Activated CD8-positive, alpha-beta memory T cell treated with anti-CD3 and anti-CD28 coated beads for 48 hours (primary cell): ENCODE results near the gene ZBP1.
A peak's percentile ranks its signal among the peaks of the same experiment; 100 is the strongest.

Experiments used
- DNase-seq, 3 experiments: peaks; one replicate each; pipeline ENCODE4 v3.0.0-alpha.2; 2020; ENCODE audit warnings: low read depth in 2 of 3, low spot score in 2 of 3

ZBP1 gene

DNA sequence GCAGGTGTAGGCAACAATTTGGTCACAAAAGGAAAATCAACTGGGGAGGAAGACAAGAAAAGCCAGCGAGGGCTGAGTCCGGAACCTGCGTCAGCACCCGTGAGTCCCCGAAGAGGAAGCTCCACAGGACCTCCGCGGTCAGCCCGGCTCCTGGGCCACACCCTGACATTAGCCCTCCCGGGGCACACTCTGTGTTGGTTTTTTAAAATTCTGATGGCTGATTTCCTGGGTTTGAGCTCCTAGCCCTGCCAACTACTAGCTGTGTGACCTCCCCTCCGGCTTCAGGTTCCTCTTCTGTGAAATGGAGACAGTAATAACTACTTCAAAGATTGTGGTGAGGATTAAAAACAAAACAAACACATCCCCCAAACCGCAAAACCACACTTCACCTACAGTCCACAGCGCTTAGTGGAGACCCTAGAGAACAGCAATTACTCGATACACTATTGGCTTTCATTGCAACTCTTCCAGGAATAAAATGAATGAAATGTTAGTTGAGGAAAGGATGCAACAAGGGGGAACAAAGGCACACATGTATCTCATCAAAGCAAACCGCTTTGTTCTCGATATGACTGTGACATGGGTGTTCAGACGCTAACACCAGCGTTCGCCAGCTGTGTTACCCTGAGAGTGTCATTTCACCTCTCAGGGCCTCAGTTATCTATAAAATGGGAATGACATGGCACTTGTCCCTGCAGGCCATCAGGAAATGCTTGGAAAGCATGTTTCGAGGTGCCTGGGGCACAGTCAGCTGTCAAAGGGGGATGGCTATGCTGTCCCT, 985 bp downstream of the ZBP1 start:
- DNase-seq: peak in 1 of 3 experiments; percentile 55

GRCh38 chr20:57618764-57619050, 1.5 kb downstream of the ZBP1 start:
- no peak for DNase-seq

DNA sequence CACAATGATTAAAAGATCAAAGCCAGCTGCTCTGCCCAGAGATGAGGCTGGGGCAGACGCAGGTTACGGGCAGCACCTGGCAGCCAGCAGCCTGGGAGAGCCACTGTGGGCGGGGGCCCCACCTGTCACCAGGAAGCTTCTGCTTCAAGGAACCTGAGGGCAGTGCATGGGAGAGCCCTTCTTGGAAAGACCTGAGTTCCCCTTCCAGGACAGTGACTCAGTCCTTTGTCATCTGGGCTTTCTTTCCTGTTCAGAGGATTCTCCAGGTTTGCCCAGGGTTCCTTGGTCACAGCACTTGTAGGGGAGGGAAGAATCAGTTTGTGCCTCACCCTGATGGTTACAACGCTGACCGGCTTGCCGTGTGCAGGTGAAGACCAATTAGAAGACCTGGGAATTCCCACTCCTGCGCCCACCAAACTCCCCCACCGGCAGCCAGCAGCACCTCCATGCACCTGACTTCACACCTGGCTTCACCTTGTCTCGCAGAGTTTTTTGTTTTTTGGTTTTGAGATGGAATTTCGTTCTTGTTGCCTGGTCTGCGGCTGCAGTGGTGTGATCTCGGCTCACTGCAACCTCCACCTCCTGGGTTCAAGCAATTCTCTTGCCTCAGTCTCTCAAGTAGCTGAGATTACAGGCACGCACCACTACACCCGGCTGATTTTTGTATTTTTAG, 2.0 kb downstream of the ZBP1 start:
- no peak for DNase-seq

GRCh38 chr20:57617079-57617795, 3.0 kb downstream of the ZBP1 start:
- DNase-seq: no peak

GRCh38 chr20:57616143-57616951, 3.9 kb downstream of the ZBP1 start:
- no peak for DNase-seq

- DNase-seq: no peak
Observed at GRCh38 chr20:57615445-57615811, 4.8 kb downstream of the ZBP1 start.

GRCh38 chr20:57614490-57615444, 5.5 kb downstream of the ZBP1 start:
- DNase-seq: no peak

DNA sequence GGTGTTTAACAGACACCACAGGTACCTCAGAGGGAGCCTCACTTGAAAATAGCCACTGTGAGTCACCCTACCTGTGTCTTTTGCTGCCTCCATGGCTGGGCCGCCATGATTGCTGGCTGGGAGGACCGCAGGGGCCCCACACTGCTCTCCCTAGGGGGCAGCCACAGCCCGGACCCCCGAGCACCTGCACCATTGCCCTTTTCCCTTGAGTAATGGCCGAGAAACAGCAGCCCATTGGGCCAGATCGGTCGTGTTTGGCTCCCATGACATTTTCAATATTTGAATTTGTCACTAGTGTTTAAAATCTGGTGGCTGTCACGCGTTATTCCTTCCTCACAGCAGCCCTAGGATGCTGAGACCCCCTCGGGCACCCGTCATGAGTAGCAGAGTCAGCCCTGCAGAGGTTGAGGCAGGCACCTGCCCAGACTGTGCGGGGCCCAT, 6.7 kb downstream of the ZBP1 start:
- no peak for DNase-seq

DNA sequence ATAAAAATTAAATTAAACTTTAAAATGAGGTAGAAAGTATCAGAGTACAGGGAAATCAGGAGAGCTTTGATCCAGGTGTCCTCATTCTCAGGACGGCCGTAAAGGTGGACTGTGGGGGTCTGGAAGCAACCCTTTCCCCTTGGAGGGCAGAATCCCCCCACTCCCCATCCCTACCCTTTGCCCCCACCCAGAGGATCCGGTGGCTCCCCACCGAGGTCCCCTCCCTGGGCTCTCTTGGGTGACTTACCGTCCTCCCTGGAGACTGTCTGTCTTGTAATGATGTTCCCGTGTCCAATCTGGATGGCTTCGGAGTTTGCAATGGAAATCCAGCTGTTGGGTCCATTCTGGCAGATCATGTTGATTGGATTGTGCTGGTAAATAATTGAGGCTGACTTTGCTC, 7.3 kb downstream of the ZBP1 start:
- DNase-seq: no peak

GRCh38 chr20:57612436-57612835, 7.8 kb downstream of the ZBP1 start:
- DNase-seq: no peak

GRCh38 chr20:57611586-57612311, 8.5 kb downstream of the ZBP1 start:
- DNase-seq: no peak

- no peak for DNase-seq
Observed at GRCh38 chr20:57610261-57610952, 9.8 kb downstream of the ZBP1 start.

DNA sequence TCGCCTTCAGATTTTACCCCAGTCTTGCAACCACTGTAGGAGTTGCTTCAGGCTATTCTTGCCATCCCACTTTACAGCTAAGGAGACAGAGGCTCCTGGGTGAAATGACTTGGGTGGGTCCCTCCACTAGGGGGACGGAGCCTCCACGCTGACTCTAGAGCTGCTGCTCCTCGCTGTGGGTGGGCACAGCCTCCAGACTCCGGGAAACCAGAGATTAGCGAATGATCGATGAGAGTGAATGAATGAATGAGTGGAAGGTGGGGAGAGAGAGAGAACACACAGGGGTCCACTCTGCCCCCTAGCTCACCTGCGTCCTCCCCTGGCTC, 10.4 kb downstream of the ZBP1 start:
- DNase-seq: no peak

DNA sequence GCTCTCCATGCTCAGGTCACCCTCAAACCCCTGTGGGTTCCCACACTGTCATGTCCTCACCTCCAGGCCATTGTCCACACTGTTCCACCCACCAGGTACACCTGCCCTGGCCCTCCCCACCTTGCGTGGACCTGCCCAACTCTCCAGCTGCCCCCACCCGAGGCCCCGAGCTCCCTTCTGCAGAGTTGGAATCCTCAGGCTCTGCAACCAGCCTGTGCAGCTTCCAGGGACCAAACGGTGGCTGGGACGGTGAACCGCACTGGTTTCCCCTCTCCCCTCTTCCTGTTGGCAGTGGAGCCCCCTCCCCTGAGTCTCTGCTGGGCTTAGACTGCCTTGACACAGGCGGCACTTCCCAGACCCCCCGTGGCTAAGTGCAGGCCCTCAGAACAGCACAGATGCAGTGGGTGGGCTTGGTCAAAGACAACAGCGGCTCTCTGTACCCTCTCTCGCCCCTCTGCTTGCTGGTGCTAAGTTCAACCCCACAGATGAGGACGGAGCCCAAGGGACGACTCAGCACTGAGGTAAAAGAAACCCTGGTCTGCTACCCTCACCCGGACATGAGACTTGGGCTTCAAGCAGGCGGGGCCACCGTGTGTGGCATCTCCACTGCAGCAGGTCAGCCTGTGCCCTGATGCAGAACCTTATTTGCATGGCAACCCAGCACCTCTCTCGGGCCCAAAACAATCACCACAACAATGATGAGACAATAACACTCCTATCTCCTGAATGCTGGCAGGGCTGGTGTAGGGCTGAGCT, 11.0 kb downstream of the ZBP1 start:
- no peak for DNase-seq

GRCh38 chr20:57608516-57608915, 11.7 kb downstream of the ZBP1 start:
- no peak for DNase-seq

DNA sequence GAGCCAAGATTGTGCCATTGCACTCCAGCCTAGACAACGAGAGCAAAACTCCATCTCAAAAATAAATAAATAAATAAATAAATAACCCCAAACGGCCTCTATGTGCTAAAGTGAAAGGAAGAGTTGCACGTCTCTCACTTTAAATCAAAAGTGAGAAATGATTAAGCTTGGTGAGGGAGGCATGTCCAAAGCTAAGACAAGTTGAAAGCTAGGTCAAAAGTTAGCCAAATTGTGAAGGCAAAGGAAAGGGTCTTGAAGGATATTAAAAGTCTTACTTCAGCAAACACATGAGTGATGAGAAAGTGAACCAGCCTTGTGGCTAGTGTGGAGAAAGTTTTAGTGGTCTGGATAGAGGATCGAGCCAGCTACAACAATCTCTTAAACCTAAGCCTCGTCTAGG, 14.3 kb downstream of the ZBP1 start:
- DNase-seq: no peak

DNA sequence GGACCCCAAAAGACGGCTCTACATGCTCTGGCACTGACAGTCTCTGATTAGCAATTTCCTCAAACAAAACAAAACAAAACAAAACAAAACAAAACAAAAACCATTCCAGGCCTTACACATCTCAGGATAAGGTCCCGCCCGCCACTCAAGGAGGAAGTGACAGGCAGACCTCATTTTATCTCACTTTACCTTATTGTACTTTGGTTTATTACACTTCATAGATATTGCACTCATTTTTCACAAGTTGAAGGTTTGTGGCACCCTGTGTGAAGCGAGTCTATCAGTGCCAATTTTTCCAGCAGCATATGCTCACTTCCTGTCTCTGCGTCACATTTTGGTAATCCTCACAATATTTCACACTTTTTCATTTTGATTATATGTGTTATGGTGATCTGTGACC, 15.2 kb downstream of the ZBP1 start:
- no peak for DNase-seq

DNA sequence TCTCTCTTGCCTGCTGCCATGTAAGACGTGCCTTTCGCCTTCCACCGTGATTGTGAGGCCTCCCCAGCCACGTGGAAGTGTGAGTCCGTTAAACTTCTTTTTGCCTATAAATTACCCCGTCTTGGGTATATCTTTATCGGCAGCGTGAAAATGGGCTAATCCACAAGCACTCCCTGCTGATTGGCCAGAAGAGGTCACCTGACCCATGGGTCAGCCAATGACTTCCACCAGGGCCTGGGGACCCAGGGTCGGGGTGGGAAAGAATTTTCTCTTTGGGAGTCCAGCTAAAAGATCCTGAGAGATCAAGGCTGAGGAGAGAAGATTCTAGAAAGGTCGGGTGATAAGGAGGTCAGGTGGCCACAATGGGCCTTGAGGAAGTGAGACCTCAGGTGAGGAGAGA, 17.1 kb downstream of the ZBP1 start:
- no peak for DNase-seq

DNA sequence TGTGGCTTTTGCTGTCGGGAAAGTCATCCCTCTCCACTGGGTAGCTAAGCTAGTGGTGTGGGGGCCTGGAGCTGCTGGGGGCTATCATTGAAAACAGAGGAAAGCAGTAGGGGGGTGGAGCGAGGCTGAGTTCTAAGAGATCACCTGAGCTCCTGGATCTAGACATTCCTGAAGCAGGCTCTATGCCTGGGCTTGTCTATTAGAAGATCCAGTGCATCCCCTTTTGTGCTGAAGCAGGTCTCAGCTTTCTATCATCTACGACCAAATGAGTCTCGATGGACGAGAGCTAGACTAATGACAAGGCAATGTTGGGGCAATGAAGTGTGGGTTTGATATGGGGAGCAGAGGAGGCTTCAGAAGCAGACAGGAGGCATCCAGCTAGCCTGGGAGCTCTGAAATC, 18.5 kb downstream of the ZBP1 start:
- DNase-seq: no peak
